Thyroid gland (tissue), 4 donors: ENCODE data around the gene KCNK18. TPM values are rescaled to one million over a fixed set of nuclear protein-coding genes. Genes with fewer than 3 reads are reported as not detected.

Experiments
- DNase-seq, 2 donors: peaks; one replicate each; pipeline ENCODE4 v3.0.0-alpha.2; 2019
- H3K27ac ChIP-seq, 3 donors: fragments of 200-600 bp; sonication (generic); 1 replicate in 2 of 3; 2 replicates in 1 of 3; pipeline ENCODE4 v1.5.1; 2016 to 2019; ENCODE audit warnings: mild to moderate bottlenecking in 1 of 3, moderate library complexity in 1 of 3
- H3K27me3 ChIP-seq: fragments of 200-600 bp; sonication (generic); one replicate; pipeline ENCODE4 v1.5.1; 2019
- H3K36me3 ChIP-seq, 2 donors: fragments of 200-600 bp; sonication (generic); one replicate each; pipeline ENCODE4 v1.5.1; 2016 to 2019
- H3K4me1 ChIP-seq, 2 donors: fragments of 200-600 bp; sonication (generic); one replicate each; pipeline ENCODE4 v1.5.1; 2017 to 2019
- H3K4me3 ChIP-seq, 3 donors: fragments of 200-600 bp; sonication (generic); replicated peaks in 1 of 3; 1 replicate in 2 of 3; 2 replicates in 1 of 3; pipeline ENCODE4 v1.5.1; 2016; ENCODE audit warnings: mild to moderate bottlenecking in 1 of 3
- H3K9me3 ChIP-seq: fragments of 200-600 bp; sonication (generic); one replicate; pipeline ENCODE4 v1.5.1; 2017
- POLR2A ChIP-seq, 2 donors: fragments of 450-650 bp; IDR thresholded peaks; one replicate each; pipeline ENCODE4 v1.6.1; 2017; ENCODE audit warnings: antibody characterized with exemption in 2 of 2, mild to moderate bottlenecking in 2 of 2, moderate library complexity in 1 of 2
- WGBS, 2 donors: methylation state at CpG; one replicate each; pipeline ENCODE4 v1.1.5; 2017; 5-methylcytosine and 5-hydroxymethylcytosine counted together
- intact Hi-C: fragments of 100-400 bp; cut with DNase I; formaldehyde crosslinking; loops from one replicate; pipeline ENCODE4 v1.15.1; 2023
- total RNA-seq, 4 donors: library from RNA; depleted of rRNA; stranded (reverse); fragments of >200 nt; gene quantifications; one replicate each; pipeline ENCODE4 v1.2.3, GENCODE V29; 2016
- TF ChIP-seq, protein P1 (sequence below), 6 experiments: fragments of 200-600 bp in 3 of 6; fragments of 450-650 bp in 3 of 6; sonication (generic) in 3 of 6; IDR thresholded peaks; one replicate each; pipeline ENCODE4 v1.5.1; 2016 to 2019; ENCODE audit warnings: antibody characterized with exemption in 6 of 6, mild to moderate bottlenecking in 2 of 6, inconsistent platforms in 1 of 6, moderate library complexity in 1 of 6

Gene KCNK18
- total RNA-seq, 4 donors from 2014 or later, result not detected

DNA sequence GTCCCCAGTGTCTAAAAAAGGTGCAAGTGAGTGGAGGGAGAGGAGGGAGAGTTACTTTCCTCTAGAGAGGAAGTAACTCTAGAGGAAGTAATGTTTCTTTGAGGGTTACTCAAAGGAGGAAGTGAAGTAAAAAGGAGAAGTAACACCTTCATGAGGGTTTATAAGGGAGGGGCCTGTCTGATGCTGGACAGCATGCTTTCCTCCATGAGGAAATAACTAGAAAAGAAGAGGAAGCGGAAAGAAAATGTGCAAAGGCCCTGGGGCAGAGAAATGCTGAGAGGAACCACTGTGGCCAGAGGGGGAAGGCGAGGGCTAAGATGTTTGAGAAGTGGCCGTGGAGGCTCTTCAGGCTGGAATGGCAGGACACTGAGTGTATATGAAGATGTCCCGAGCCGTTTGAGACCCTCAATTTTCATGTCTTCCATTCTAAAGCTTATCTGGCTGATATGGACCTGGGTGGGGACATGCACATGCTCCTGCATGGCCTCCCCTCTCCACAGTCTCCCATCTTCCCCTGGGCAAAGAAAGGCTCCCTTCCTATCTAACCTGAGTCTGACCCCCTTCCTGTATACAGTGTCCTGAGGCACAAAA lies 40.2 kb downstream of the KCNK18 start:
- Histone ChIP-seq H3K9me3 (no peaks in the 10 kb centered on the region), H3K36me3 (no peaks in the 10 kb centered on the region), H3K4me3 (no peak overlapping the region), H3K27me3 (peaks cover 13% of the 10 kb centered on the region), H3K27ac (no peak overlapping the region), H3K4me1 (peaks cover 0 to 16% of the 10 kb centered on the region in 2 donors)
- intact Hi-C loops, result no loop called here
- DNase-seq, result no peak
- TF ChIP-seq, protein P1, sequence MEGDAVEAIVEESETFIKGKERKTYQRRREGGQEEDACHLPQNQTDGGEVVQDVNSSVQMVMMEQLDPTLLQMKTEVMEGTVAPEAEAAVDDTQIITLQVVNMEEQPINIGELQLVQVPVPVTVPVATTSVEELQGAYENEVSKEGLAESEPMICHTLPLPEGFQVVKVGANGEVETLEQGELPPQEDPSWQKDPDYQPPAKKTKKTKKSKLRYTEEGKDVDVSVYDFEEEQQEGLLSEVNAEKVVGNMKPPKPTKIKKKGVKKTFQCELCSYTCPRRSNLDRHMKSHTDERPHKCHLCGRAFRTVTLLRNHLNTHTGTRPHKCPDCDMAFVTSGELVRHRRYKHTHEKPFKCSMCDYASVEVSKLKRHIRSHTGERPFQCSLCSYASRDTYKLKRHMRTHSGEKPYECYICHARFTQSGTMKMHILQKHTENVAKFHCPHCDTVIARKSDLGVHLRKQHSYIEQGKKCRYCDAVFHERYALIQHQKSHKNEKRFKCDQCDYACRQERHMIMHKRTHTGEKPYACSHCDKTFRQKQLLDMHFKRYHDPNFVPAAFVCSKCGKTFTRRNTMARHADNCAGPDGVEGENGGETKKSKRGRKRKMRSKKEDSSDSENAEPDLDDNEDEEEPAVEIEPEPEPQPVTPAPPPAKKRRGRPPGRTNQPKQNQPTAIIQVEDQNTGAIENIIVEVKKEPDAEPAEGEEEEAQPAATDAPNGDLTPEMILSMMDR (IDR thresholded peaks at IDR 0.05), result no peak
- no peak for TF ChIP-seq POLR2A (IDR thresholded peaks at IDR 0.05)
- WGBS, 2 donors, result 88 to 90% methylated on average over 5 of the region's 5 CpGs

DNA sequence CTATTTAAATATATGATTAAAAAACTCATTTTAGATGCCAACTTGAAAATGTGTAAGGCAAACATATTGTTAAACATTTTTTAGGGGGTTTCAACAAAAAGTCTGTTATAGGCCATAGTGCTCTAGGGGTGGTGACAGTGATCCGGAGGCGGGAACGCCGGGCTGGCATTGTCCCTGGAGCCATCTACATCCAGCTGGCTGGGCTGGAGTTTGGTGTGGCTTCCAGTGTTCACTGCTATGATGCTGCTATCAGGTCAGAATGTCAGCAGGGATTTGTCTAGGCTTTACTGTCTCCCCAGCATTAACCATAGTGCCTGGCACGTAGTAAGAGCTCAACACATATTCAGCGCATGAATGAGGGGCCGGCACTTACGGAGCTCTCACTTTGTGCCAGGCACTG lies 41.8 kb downstream of the KCNK18 start:
- Histone ChIP-seq H3K9me3 (no peaks in the 10 kb centered on the region), H3K27me3 (peaks cover 15% of the 10 kb centered on the region), H3K36me3 (no peaks in the 10 kb centered on the region), H3K4me1 (peaks cover 0 to 16% of the 10 kb centered on the region in 2 donors), H3K4me3 (no peak overlapping the region), H3K27ac (no peak overlapping the region)
- TF ChIP-seq, protein P1 (IDR thresholded peaks at IDR 0.05), result no peak
- no peak for TF ChIP-seq POLR2A (IDR thresholded peaks at IDR 0.05)
- intact Hi-C loops, result no loop called here
- WGBS, 2 donors, result 79 to 90% methylated on average over 7 to 8 of the region's 8 CpGs
- no peak for DNase-seq

DNA sequence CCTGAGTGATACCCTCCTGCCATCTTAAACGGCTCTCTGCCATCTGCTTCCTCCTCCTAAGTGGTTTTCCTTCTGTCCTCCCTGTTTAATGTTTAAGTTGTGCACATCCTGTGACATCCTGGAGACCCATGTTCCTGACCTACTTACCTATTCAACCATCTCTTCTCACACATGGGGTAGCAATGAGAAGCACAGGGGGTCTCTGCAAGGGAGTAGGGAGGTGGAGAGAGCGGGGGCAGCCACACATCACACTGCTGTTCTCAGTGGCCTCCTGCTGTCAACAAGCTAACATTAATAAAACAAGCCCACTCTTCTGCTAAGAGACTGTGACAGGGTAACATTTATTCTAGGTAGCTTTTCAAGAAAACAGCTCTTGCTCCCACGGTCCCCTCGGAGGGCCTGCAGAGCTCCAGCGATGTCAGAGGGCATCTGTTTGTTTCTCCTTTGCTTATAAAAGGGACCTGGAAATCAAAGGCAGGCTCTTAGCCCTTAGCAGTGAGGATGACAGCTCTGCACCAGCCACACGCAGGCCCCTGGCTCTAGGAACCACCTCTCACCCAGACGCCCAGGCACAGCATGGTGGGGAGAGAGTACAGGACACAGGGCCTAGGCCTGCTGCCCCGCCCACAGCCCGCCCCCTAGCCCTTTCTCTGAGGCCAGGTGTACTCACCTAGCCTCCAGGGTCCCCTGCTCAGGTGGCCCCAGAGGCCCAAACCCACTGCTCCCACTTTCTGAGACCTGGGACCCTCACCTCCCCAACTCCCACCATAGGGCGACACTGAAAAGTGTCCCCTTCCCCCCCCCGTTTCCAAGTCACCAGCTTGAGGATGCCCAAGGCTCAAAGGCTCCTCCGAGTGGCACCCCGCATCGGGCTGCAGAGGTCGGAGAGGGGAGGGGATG lies 42.7 kb downstream of the KCNK18 start:
- no peak overlapping the region for H3K4me3 ChIP-seq
- no peak overlapping the region for H3K27ac ChIP-seq
- peaks cover 0 to 16% of the 10 kb centered on the region in 2 donors for H3K4me1 ChIP-seq
- peaks cover 15% of the 10 kb centered on the region for H3K27me3 ChIP-seq
- TF ChIP-seq, protein P1 (IDR thresholded peaks at IDR 0.05), result no peak
- TF ChIP-seq POLR2A (IDR thresholded peaks at IDR 0.05), result no peak
- H3K36me3 ChIP-seq, result no peaks in the 10 kb centered on the region
- intact Hi-C loops, result no loop called here
- H3K9me3 ChIP-seq, result no peaks in the 10 kb centered on the region
- no peak for DNase-seq
- WGBS, 2 donors, result 42 to 44% methylated on average over 13 to 15 of the region's 15 CpGs

DNA sequence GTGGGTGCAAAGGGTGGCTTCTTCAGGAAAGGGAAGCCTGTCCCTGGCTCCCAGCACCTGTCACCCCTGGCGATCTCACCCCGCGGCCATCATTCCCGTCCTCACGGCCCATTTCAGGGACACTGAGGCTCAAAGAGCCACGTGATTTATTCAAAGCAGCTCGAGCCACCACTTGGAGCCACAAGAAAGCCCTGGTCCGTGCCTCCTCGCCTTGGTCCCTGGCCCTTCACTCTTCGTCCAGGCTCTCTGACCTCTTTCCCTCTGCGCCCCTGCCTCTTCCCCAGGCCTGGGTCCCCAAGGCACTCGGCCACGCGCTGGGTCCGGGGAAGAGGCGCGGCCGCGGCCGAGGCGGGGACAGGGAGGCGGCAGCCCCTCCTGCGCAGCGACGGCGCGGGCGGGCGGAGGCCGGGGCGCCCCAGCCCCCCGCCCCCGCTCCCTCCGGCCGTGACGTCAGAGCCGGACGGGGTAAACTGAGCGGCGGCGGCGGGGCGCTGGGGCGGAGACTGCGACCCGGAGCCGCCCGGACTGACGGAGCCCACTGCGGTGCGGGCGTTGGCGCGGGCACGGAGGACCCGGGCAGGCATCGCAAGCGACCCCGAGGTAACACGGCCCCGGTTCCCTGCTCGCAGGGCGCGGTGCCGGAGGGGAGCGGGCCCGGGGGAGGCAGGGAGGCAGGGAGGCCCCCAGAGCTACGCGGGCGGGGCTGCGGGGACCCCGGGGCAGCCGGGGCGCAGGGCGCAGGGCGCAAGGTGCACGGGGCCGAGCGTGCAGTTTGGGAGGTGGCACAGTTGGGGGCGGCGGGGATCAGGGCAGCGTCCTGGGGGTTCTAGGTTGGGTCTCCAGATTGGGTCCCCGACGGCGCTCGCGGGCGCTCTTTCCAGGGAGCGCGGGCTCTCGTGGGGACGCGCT lies 43.6 kb downstream of the KCNK18 start, which contains the start of gene SLC18A2:
TSS of gene SLC18A2 (plus strand) at position 494 of the 909 bp plus-strand sequence. CDS start 580 bp downstream, outside the sequence.
- TF ChIP-seq, protein P1 (IDR thresholded peaks at IDR 0.05), result no peak
- no peak for TF ChIP-seq POLR2A (IDR thresholded peaks at IDR 0.05)
- Histone ChIP-seq H3K4me1 (peaks cover 0 to 16% of the 10 kb centered on the region in 2 donors), H3K27me3 (peaks cover 15% of the 10 kb centered on the region), H3K9me3 (no peaks in the 10 kb centered on the region), H3K27ac (no peak within 1 kb of the TSS), H3K4me3 (no peak within 1 kb of the TSS), H3K36me3 (no peaks in the 10 kb centered on the region)
- DNase-seq, result no peak
- 3 to 4% methylated on average over 27 to 35 of the region's 93 CpGs for WGBS, 2 donors
- intact Hi-C loops, result no loop called here
